ENCODE data around the gene CENPM.

The CENPM gene

GRCh38 chr22:41900652-41901312, 46.2 kb downstream of the CENPM start:
- no peak overlapping the region for H3K27ac ChIP-seq (ENCODE audit: low read length)
- H2AFZ ChIP-seq (ENCODE audit: low read depth, low read length), result no peak overlapping the region
- DNase-seq (no peak), ATAC-seq (ENCODE audit: insufficient read depth, low read depth) (no peak)
- no peak overlapping the region for H3K4me2 ChIP-seq (ENCODE audit: insufficient read depth, low read length)
- no peak overlapping the region for H3K4me3 ChIP-seq (ENCODE audit: low read depth in 1 of 2, low read length in 2 of 2)
- no peaks in the 10 kb centered on the region for H3K27me3 ChIP-seq (ENCODE audit: insufficient read depth, low read length, poor library complexity)
- H4K20me1 ChIP-seq (ENCODE audit: insufficient read depth, low read length), result peaks cover 46% of the 10 kb centered on the region
- no peaks in the 10 kb centered on the region for H3K4me1 ChIP-seq (ENCODE audit: insufficient read depth, low read length)
- TF ChIP-seq CTCF (IDR thresholded peaks at IDR 0.05; ENCODE audit: borderline replicate concordance, extremely low read depth, low read length, poor library complexity, severe bottlenecking) (no peak), EZH2 (IDR thresholded peaks at IDR 0.05; ENCODE audit: borderline replicate concordance, low read depth, low read length, severe bottlenecking) (no peak)
- H3K79me2 ChIP-seq (ENCODE audit: insufficient read depth, low read length), result no peaks in the 10 kb centered on the region
- peaks cover 99% of the 10 kb centered on the region for H3K36me3 ChIP-seq (ENCODE audit: insufficient read depth, low read length)
- no peaks in the 10 kb centered on the region for H3K9me3 ChIP-seq (ENCODE audit: insufficient read depth, low read length, severe bottlenecking)
- H3K9ac ChIP-seq (ENCODE audit: low read depth, low read length), result no peak overlapping the region

GRCh38 chr22:41899992-41900651, 46.8 kb downstream of the CENPM start:
- no peak for ATAC-seq (ENCODE audit: insufficient read depth, low read depth)
- Histone ChIP-seq H3K4me2 (ENCODE audit: insufficient read depth, low read length) (no peak overlapping the region), H3K79me2 (ENCODE audit: insufficient read depth, low read length) (no peaks in the 10 kb centered on the region), H3K27me3 (ENCODE audit: insufficient read depth, low read length, poor library complexity) (no peaks in the 10 kb centered on the region), H3K4me3 (ENCODE audit: low read depth in 1 of 2, low read length in 2 of 2) (no peak overlapping the region), H4K20me1 (ENCODE audit: insufficient read depth, low read length) (peaks cover 43% of the 10 kb centered on the region), H3K36me3 (ENCODE audit: insufficient read depth, low read length) (peaks cover 98% of the 10 kb centered on the region), H3K4me1 (ENCODE audit: insufficient read depth, low read length) (no peaks in the 10 kb centered on the region), H3K9me3 (ENCODE audit: insufficient read depth, low read length, severe bottlenecking) (no peaks in the 10 kb centered on the region), H3K27ac (ENCODE audit: low read length) (no peak overlapping the region), H3K9ac (ENCODE audit: low read depth, low read length) (no peak overlapping the region), H2AFZ (ENCODE audit: low read depth, low read length) (no peak overlapping the region)
- no peak for TF ChIP-seq CTCF (IDR thresholded peaks at IDR 0.05; ENCODE audit: borderline replicate concordance, extremely low read depth, low read length, poor library complexity, severe bottlenecking)
- TF ChIP-seq EZH2 (IDR thresholded peaks at IDR 0.05; ENCODE audit: borderline replicate concordance, low read depth, low read length, severe bottlenecking), result no peak
- no peak for DNase-seq

- DNase-seq (no peak), ATAC-seq (ENCODE audit: insufficient read depth, low read depth) (no peak)
- H3K9ac ChIP-seq (ENCODE audit: low read depth, low read length), result no peak overlapping the region
- H3K79me2 ChIP-seq (ENCODE audit: insufficient read depth, low read length), result no peaks in the 10 kb centered on the region
- H2AFZ ChIP-seq (ENCODE audit: low read depth, low read length), result no peak overlapping the region
- TF ChIP-seq CTCF (IDR thresholded peaks at IDR 0.05; ENCODE audit: borderline replicate concordance, extremely low read depth, low read length, poor library complexity, severe bottlenecking) (no peak), EZH2 (IDR thresholded peaks at IDR 0.05; ENCODE audit: borderline replicate concordance, low read depth, low read length, severe bottlenecking) (no peak)
- no peak overlapping the region for H3K4me2 ChIP-seq (ENCODE audit: insufficient read depth, low read length)
- H3K36me3 ChIP-seq (ENCODE audit: insufficient read depth, low read length), result peaks cover 97% of the 10 kb centered on the region
- no peaks in the 10 kb centered on the region for H3K4me1 ChIP-seq (ENCODE audit: insufficient read depth, low read length)
- H3K4me3 ChIP-seq (ENCODE audit: low read depth in 1 of 2, low read length in 2 of 2), result no peak overlapping the region
- no peak overlapping the region for H3K27ac ChIP-seq (ENCODE audit: low read length)
- no peaks in the 10 kb centered on the region for H3K9me3 ChIP-seq (ENCODE audit: insufficient read depth, low read length, severe bottlenecking)
- peaks cover 38% of the 10 kb centered on the region for H4K20me1 ChIP-seq (ENCODE audit: insufficient read depth, low read length)
- no peaks in the 10 kb centered on the region for H3K27me3 ChIP-seq (ENCODE audit: insufficient read depth, low read length, poor library complexity)
These were observed 47.8 kb downstream of the CENPM start for GRCh38 chr22:41899110-41899509.
